Kidney capillary endothelial cell (primary cell): ENCODE measurements around the gene SIRPB2.
A peak's percentile ranks its signal among the peaks of the same experiment; 100 is the strongest.
"Not testable (repeated sequence)": the region's sequence is repeated elsewhere in the genome, so short reads cannot be mapped to it uniquely, and the experiment has no call there.

Experiments used
- DNase-seq: peaks from one replicate; pipeline ENCODE4 v3.0.0-alpha.2; 2018; ENCODE audit warnings: low spot score

The SIRPB2 gene

GRCh38 chr20:1499528-1500420 is 8.6 kb upstream of the SIRPB2 start:
- DNase-seq = no peak

GRCh38 chr20:1497371-1497770 is 6.2 kb upstream of the SIRPB2 start:
- DNase-seq = not testable (repeated sequence)

GRCh38 chr20:1496930-1497329 is 5.7 kb upstream of the SIRPB2 start:
- no peak for DNase-seq

- no peak for DNase-seq
Measured at GRCh38 chr20:1494436-1494835, 3.2 kb upstream of the SIRPB2 start.

- no peak for DNase-seq
Measured at GRCh38 chr20:1493536-1493935, 2.3 kb upstream of the SIRPB2 start.

- DNase-seq = peak; percentile 40
Measured at GRCh38 chr20:1491860-1492642, 831 bp upstream of the SIRPB2 start.

GRCh38 chr20:1490643-1491195 is 501 bp downstream of the SIRPB2 start:
- DNase-seq = no peak

- no peak for DNase-seq
Measured at GRCh38 chr20:1489764-1490436, 1.3 kb downstream of the SIRPB2 start.

GRCh38 chr20:1489325-1489724 is 1.9 kb downstream of the SIRPB2 start:
- no peak for DNase-seq

GRCh38 chr20:1486566-1486965 is 4.7 kb downstream of the SIRPB2 start:
- no peak for DNase-seq

- no peak for DNase-seq
Measured at GRCh38 chr20:1484438-1485116, 6.6 kb downstream of the SIRPB2 start.

- no peak for DNase-seq
Measured at GRCh38 chr20:1479831-1480595, 11.2 kb downstream of the SIRPB2 start.

GRCh38 chr20:1478566-1478965 is 12.7 kb downstream of the SIRPB2 start:
- no peak for DNase-seq

GRCh38 chr20:1477896-1478490 is 13.2 kb downstream of the SIRPB2 start:
- no peak for DNase-seq

GRCh38 chr20:1474817-1475603 is 16.2 kb downstream of the SIRPB2 start:
- DNase-seq = no peak

GRCh38 chr20:1474325-1474724 is 16.9 kb downstream of the SIRPB2 start:
- DNase-seq = no peak

- no peak for DNase-seq
Measured at GRCh38 chr20:1473246-1474220, 17.7 kb downstream of the SIRPB2 start.

- DNase-seq = no peak
Measured at GRCh38 chr20:1472556-1473245, 18.5 kb downstream of the SIRPB2 start.
